GM23338 (cell line): Measurements from ENCODE around the gene KLC1. TPM values are rescaled to one million over a fixed set of nuclear protein-coding genes. Genes with fewer than 3 reads are reported as not detected.
A peak's percentile ranks its signal among the peaks of the same experiment; 100 is the strongest.

ENCODE experiments used
- ATAC-seq: fragments of 200-7000 bp; cut with Tn5 transposase; 3 replicates; pipeline ENCODE4 v1.9.1; 2020
- DNase-seq: peaks from one replicate; pipeline ENCODE4 v3.0.0-alpha.2; 2015; ENCODE audit warnings: low spot score
- H2AFZ ChIP-seq: fragments of 200-600 bp; sonication (generic); 2 replicates; pipeline ENCODE4 v1.8.0; 2016; ENCODE audit warnings: antibody characterized with exemption, mild to moderate bottlenecking, moderate library complexity
- H3F3A ChIP-seq: fragments of 200-600 bp; sonication (generic); replicated peaks from 2 replicates; pipeline ENCODE4 v1.8.0; 2017; ENCODE audit warnings: antibody characterized with exemption, mixed run types, low read depth
- H3K27ac ChIP-seq: fragments of 200-600 bp; sonication (generic); 2 replicates; pipeline ENCODE4 v1.6.1; 2016; ENCODE audit warnings: low read depth
- H3K27me3 ChIP-seq: fragments of 200-600 bp; sonication (generic); 2 replicates; pipeline ENCODE4 v1.8.0; 2016; ENCODE audit warnings: mild to moderate bottlenecking, mixed run types, moderate library complexity; ENCODE audit not compliant: insufficient read depth
- H3K36me3 ChIP-seq: fragments of 200-600 bp; sonication (generic); 2 replicates; pipeline ENCODE4 v1.8.0; 2016; ENCODE audit warnings: mild to moderate bottlenecking; ENCODE audit not compliant: insufficient read depth
- H3K4me1 ChIP-seq: fragments of 200-600 bp; sonication (generic); 2 replicates; pipeline ENCODE4 v1.8.0; 2016; ENCODE audit warnings: mild to moderate bottlenecking, moderate library complexity; ENCODE audit not compliant: insufficient read depth
- H3K4me2 ChIP-seq: fragments of 200-600 bp; sonication (generic); 2 replicates; pipeline ENCODE4 v1.7.1; 2017; ENCODE audit warnings: mixed run types
- H3K4me3 ChIP-seq: fragments of 200-600 bp; sonication (generic); 2 replicates; pipeline ENCODE4 v1.6.1; 2016; ENCODE audit warnings: mixed run types
- H3K79me2 ChIP-seq: fragments of 200-600 bp; sonication (generic); replicated peaks from 2 replicates; pipeline ENCODE4 v1.8.0; 2017; ENCODE audit warnings: mild to moderate bottlenecking; ENCODE audit not compliant: insufficient read depth
- H3K9me2 ChIP-seq: fragments of 200-600 bp; sonication (generic); 2 replicates; pipeline ENCODE4 v1.8.0; 2017; ENCODE audit not compliant: insufficient read depth
- H4K20me1 ChIP-seq: fragments of 200-600 bp; sonication (generic); replicated peaks from 2 replicates; pipeline ENCODE4 v1.8.0; 2017; ENCODE audit warnings: mild to moderate bottlenecking; ENCODE audit not compliant: insufficient read depth
- H3K27ac Mint-ChIP-seq: 2 replicates; pipeline ENCODE4 v1.8.0; 2020; ENCODE audit warnings: inconsistent platforms, mild to moderate bottlenecking, moderate library complexity, mixed read lengths
- H3K27me3 Mint-ChIP-seq: 3 replicates; pipeline ENCODE4 v1.8.0; 2022; ENCODE audit warnings: low read depth, mild to moderate bottlenecking, moderate library complexity, mixed read lengths, inconsistent platforms; ENCODE audit not compliant: insufficient read depth, poor library complexity
- H3K36me3 Mint-ChIP-seq: 3 replicates; pipeline ENCODE4 v1.8.0; 2021; ENCODE audit warnings: low read depth, mild to moderate bottlenecking, inconsistent platforms, moderate library complexity, mixed read lengths
- H3K4me1 Mint-ChIP-seq: 3 replicates; pipeline ENCODE4 v1.8.0; 2020; ENCODE audit warnings: mild to moderate bottlenecking, inconsistent platforms, mixed read lengths
- H3K4me3 Mint-ChIP-seq: 3 replicates; pipeline ENCODE4 v1.8.0; 2021; ENCODE audit warnings: moderate library complexity, mild to moderate bottlenecking, inconsistent platforms, mixed read lengths
- H3K9me3 Mint-ChIP-seq: 3 replicates; pipeline ENCODE4 v1.8.0; 2020; ENCODE audit warnings: moderate library complexity, mild to moderate bottlenecking, inconsistent platforms, mixed read lengths
- CREB1 ChIP-seq: fragments of 250-450 bp; sonication (Bioruptor Pico); IDR thresholded peaks from 2 replicates; pipeline ENCODE4 v1.5.0; 2020; ENCODE audit warnings: low read depth, mild to moderate bottlenecking, moderate library complexity
- EZH2 ChIP-seq: fragments of 200-600 bp; sonication (generic); IDR thresholded peaks from one replicate; pipeline ENCODE4 v1.8.0; 2017; ENCODE audit warnings: antibody characterized with exemption, mild to moderate bottlenecking, low read depth; ENCODE audit not compliant: unreplicated experiment
- JUNB ChIP-seq: IDR thresholded peaks from one replicate; pipeline ENCODE4 v1.6.1; 2016; ENCODE audit warnings: antibody characterized with exemption; ENCODE audit not compliant: unreplicated experiment
- NANOG ChIP-seq: IDR thresholded peaks from 2 replicates; pipeline ENCODE4 v1.6.1; 2016; ENCODE audit warnings: antibody characterized with exemption, borderline replicate concordance
- POLR2AphosphoS5 ChIP-seq: IDR thresholded peaks from 2 replicates; pipeline ENCODE4 v1.6.1; 2016; ENCODE audit warnings: antibody characterized with exemption, low read depth
- ZNF114 ChIP-seq: fragments of 250-450 bp; sonication (Bioruptor Pico); IDR thresholded peaks from 2 replicates; pipeline ENCODE4 v1.5.0; 2020; ENCODE audit warnings: mild to moderate bottlenecking, moderate library complexity
- ZNF331 ChIP-seq: fragments of 250-450 bp; sonication (Bioruptor Pico); IDR thresholded peaks from 2 replicates; pipeline ENCODE4 v1.5.0; 2020; ENCODE audit warnings: low read depth, mild to moderate bottlenecking, moderate library complexity
- polyA plus RNA-seq: library from polyadenylated mRNA; unstranded; fragments of >200 nt; fragmentation: Nextera tagmentation; extraction: Ambion mirVana; gene quantifications from 2 replicates; pipeline ENCODE4 v1.2.1, GENCODE V29; 2016
- total RNA-seq: library from RNA; depleted of rRNA; stranded (reverse); fragments of >200 nt; shearing (Covaris generic); gene quantifications from 2 replicates; pipeline ENCODE4 v1.2.3, GENCODE V29; 2014
- TF ChIP-seq, protein P1 (sequence below), 2 experiments: fragments of 200-600 bp in 1 of 2; sonication (generic) in 1 of 2; conservative IDR thresholded peaks; 2 replicates each; pipeline versions ENCODE4 v1.5.1 to v1.6.1; 2016 to 2017; ENCODE audit warnings: antibody characterized with exemption in 2 of 2, low read depth in 2 of 2, mild to moderate bottlenecking in 2 of 2, moderate library complexity in 1 of 2
- TF ChIP-seq, protein P2 (sequence below): IDR thresholded peaks from 2 replicates; pipeline ENCODE4 v1.6.1; 2016; ENCODE audit warnings: antibody characterized with exemption

Gene KLC1
- total and polyA plus RNA-seq, 2 experiments from 2014 or later = 165 to 308 TPM

DNA sequence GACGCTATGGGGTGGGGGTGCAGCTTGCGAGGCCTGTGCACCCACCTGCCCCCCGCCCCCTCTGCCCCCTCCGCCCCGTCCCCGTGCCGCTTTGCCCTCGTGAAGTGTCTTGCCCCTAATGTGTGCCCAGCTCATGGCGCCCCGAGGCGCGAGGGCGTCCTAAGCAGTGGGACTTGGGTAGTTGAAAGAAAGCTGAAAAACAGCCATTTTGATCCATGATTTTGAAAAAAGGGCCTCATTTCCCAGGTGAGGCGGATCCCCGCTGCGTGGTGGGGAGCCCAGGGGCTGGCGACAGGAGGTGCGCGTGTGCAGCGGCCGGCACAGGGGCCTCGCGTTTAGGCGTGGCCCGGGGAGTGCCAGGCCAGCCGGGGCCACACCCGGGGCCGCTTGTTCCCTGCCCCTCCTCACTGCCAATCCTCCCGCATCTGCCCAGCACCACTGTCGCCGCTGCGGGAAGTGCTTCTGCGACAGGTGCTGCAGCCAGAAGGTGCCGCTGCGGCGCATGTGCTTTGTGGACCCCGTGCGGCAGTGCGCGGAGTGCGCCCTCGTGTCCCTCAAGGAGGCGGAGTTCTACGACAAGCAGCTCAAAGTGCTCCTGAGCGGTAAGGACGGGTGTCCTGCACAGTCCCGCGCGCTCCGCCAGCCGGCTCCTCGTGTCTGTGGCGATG, 98.4 kb downstream of the KLC1 start:
- DNase-seq (peak; percentile 85), ATAC-seq (peak; percentile 84)
- Mint-ChIP-seq H3K4me3 (no peak overlapping the region), H3K27me3 (peaks cover 2% of the 10 kb centered on the region), H3K36me3 (peaks cover 13% of the 10 kb centered on the region), H3K4me1 (peaks cover 5% of the 10 kb centered on the region; the same call in 1 of the 3 replicates), H3K27ac (no peak overlapping the region), H3K9me3 (no peaks in the 10 kb centered on the region)
- no peaks in the 10 kb centered on the region for H3K36me3 ChIP-seq
- H3K4me2 ChIP-seq = peak overlapping the region; percentile 67
- no peak overlapping the region for H3K27ac ChIP-seq
- H3F3A ChIP-seq = no peaks in the 10 kb centered on the region
- H3K4me1 ChIP-seq = no peaks in the 10 kb centered on the region
- H3K4me3 ChIP-seq = peak overlapping the region; percentile 41; the same call in 1 of the 2 replicates
- no peaks in the 10 kb centered on the region for H3K27me3 ChIP-seq
- peaks cover 7% of the 10 kb centered on the region; the same call in 1 of the 2 replicates for H4K20me1 ChIP-seq
- TF ChIP-seq POLR2AphosphoS5 = no peak
- TF ChIP-seq, protein P1, sequence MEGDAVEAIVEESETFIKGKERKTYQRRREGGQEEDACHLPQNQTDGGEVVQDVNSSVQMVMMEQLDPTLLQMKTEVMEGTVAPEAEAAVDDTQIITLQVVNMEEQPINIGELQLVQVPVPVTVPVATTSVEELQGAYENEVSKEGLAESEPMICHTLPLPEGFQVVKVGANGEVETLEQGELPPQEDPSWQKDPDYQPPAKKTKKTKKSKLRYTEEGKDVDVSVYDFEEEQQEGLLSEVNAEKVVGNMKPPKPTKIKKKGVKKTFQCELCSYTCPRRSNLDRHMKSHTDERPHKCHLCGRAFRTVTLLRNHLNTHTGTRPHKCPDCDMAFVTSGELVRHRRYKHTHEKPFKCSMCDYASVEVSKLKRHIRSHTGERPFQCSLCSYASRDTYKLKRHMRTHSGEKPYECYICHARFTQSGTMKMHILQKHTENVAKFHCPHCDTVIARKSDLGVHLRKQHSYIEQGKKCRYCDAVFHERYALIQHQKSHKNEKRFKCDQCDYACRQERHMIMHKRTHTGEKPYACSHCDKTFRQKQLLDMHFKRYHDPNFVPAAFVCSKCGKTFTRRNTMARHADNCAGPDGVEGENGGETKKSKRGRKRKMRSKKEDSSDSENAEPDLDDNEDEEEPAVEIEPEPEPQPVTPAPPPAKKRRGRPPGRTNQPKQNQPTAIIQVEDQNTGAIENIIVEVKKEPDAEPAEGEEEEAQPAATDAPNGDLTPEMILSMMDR (conservative IDR thresholded peaks at IDR 0.05; ENCODE audit: low read depth in 2 of 2) = peak; percentile 32 to 64; a peak in 3 of 4 replicates
- H3K9me2 ChIP-seq = no peaks in the 10 kb centered on the region
- no peak overlapping the region for H2AFZ ChIP-seq
- peaks cover 23% of the 10 kb centered on the region for H3K79me2 ChIP-seq

DNA sequence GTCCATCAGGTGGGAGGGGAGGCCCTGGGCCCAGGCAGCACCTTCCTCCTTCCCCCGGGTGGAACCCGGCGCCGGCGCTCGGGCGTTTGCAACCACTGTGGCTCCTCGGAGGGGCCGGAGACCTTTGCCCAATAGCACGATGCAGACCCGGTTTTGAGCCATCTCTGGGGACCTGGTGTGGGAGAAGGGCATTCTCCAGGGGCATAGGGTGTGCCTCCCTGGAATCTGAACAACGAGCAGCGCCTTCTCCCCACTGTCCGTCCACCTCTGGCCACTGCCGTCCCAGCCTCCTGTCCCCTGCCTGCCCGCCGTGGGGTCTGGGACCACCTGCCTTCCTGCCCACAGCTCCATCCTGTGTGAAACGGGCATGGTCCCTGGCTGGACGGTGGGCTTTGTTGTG, 99.1 kb downstream of the KLC1 start:
- Mint-ChIP-seq H3K4me3 (no peak overlapping the region), H3K36me3 (peaks cover 16% of the 10 kb centered on the region), H3K27ac (no peak overlapping the region), H3K9me3 (no peaks in the 10 kb centered on the region), H3K4me1 (peaks cover 5% of the 10 kb centered on the region; the same call in 1 of the 3 replicates), H3K27me3 (peaks cover 2% of the 10 kb centered on the region)
- Histone ChIP-seq H3K4me1 (no peaks in the 10 kb centered on the region), H3F3A (no peaks in the 10 kb centered on the region), H3K36me3 (no peaks in the 10 kb centered on the region), H3K4me2 (peak overlapping the region; percentile 67), H3K79me2 (peaks cover 16% of the 10 kb centered on the region), H3K27ac (no peak overlapping the region), H2AFZ (no peak overlapping the region), H3K4me3 (peak overlapping the region; percentile 41; the same call in 1 of the 2 replicates), H4K20me1 (peaks cover 7% of the 10 kb centered on the region; the same call in 1 of the 2 replicates), H3K27me3 (no peaks in the 10 kb centered on the region), H3K9me2 (no peaks in the 10 kb centered on the region)
- ATAC-seq = peak; percentile 5; the same call in 2 of the 3 replicates
- no peak for DNase-seq
- TF ChIP-seq CREB1 (no peak), ZNF114 (CRISPR knock-in tag) (no peak), JUNB (no peak), EZH2 (no peak), ZNF331 (no peak), NANOG (no peak)
- TF ChIP-seq, protein P1 (conservative IDR thresholded peaks at IDR 0.05; ENCODE audit: low read depth in 2 of 2) = no peak
- TF ChIP-seq, protein P2, sequence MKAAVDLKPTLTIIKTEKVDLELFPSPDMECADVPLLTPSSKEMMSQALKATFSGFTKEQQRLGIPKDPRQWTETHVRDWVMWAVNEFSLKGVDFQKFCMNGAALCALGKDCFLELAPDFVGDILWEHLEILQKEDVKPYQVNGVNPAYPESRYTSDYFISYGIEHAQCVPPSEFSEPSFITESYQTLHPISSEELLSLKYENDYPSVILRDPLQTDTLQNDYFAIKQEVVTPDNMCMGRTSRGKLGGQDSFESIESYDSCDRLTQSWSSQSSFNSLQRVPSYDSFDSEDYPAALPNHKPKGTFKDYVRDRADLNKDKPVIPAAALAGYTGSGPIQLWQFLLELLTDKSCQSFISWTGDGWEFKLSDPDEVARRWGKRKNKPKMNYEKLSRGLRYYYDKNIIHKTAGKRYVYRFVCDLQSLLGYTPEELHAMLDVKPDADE = no peak
